GM19025 (cell line): ENCODE measurements around the gene EFNA3.
A peak's percentile ranks its signal among the peaks of the same experiment; 100 is the strongest.

Source experiments
- ATAC-seq: cut with Tn5 transposase; IDR thresholded peaks from one replicate; pipeline ENCODE4 v1.9.1; 2021; ENCODE audit warnings: mild to moderate bottlenecking, low read depth, moderate library complexity; ENCODE audit not compliant: unreplicated experiment

The EFNA3 gene

GRCh38 chr1:155048449-155049334 is 29.9 kb upstream of the EFNA3 start:
- ATAC-seq, result no peak

DNA sequence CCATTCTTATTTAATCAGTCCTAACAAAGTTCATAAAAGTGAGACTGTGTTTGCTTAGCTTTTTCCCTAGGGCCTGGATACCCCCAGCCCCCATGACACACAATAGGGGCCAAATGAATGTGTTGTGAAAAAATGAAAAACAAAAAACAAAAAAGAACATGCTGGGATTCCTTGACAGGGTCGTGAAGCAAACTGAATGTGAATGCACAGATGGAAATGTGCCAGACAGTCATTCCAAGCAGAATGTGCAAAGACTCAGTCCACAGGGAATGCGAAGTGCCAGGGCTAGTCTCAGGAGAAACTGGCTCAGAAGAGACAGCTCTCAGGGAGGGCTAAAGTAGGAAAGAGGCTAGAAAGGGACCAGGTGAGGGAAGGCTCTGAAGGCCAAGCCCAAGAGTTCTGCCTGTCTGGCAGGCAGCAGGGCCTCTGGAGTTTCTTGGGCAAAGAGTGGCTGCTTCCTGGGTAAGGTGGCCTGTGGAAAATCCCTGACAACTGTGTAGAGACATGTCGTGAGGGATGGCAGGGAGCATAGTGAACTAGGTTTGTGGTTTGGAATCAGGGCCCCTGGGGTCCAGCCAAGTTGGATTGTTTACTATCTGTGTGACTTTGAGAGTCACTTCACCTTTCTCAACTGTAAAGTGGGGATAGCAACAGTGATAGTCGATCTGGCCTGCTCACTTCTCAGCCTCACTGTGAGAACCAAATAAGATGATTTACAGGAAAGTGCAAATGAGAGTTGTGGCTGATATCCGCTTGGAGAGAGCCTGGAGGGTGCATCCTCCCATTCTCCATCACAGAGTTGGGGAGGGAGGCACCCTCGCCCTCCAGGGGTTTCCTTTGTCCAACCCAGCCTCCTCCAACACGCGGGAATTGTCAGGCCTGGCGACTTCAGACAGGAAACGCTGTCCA is 28.7 kb upstream of the EFNA3 start:
- no peak for ATAC-seq

GRCh38 chr1:155050560-155051341 is 27.9 kb upstream of the EFNA3 start, which contains the start of gene ADAM15:
ADAM15 (plus strand) TSS chr1:155051316; CDS start chr1:155051387, 71 bp downstream.
- ATAC-seq, result peak; percentile 67

GRCh38 chr1:155051342-155051776 is 27.3 kb upstream of the EFNA3 start:
- no peak for ATAC-seq

GRCh38 chr1:155051777-155052398 is 26.7 kb upstream of the EFNA3 start:
- no peak for ATAC-seq

DNA sequence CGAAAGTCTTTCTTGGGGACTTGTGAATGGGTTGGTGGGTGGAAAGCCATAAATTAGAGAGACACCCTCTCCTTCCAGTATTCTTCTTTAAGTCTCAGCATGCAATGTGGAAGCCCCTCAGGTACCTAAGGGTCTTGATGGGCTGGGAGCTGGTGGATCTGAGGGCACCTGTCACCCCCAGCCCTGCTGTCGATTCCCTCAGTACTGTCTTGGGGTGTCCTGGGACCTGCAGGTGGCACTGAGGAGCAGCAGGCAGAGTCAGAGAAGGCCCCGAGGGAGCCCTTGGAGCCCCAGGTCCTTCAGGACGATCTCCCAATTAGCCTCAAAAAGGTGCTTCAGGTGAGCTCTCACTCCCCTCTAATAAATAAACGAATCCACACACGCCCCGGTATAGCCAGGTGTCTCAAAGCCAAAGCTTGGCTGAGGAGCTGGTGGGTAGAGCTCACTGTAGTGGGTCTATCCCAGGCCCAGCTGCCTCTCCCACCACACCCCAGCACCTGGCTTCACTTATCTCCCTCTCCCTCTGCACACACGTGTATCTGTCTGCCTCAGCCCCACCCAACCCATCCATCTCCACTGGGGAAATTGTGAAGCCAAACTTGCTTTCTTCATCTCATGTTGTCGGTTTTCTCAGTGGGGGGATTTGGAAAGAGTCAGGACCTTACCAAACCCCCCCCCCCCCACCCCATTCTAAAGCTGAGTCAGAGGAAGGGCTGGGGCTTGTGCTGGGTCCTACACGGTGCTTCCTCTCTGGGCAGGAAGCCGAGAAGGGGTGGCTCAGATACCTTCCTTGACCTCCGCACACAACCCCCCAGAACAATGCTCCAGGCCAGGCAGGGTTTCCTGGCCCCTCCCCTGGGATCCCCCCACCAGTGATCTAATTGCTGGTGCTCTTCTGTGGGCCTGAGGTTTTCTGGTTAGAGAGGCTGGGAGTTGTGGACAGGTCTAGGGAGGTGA is 25.9 kb upstream of the EFNA3 start:
- ATAC-seq, result no peak

DNA sequence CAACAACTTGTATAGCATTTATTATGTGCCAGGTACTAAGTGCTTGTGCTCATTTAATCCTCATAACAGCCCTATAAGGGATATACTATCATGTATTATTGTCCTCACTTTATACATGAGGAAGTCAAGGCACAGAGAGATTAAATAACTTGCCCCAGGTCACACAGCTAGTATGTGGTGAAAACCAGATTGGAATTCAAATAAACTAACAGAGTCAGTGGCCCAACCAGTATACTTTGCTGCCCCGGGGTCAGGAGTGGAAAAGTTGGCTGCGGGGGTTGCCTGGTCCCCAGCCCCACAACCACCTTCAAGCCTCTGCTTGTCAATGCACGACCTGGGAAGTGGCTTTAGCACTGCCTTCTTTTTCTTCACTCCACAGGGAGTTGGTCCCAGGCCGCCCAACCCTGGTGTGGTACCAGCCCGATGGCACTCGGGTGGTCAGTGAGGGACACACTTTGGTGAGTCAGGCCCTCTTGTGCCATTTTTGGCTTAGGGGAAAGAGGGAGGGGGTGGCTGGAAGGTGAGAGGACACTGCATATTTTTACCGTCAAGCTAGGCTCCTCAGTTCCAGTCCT is 25.0 kb upstream of the EFNA3 start:
- no peak for ATAC-seq

DNA sequence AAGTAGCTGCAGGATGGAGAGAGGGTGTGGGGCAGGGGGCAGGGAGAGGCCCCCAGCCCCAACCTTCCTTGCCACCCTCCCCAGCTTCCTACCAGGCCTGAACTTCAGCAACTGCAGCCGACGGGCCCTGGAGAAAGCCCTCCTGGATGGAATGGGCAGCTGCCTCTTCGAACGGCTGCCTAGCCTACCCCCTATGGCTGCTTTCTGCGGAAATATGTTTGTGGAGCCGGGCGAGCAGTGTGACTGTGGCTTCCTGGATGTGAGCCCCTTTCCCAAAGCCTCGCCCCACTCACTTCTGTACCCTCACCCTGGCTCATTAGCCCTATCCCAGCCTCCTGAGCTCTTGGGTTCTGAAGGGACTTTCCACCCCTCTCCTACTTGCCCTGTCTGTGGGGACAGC is 21.5 kb upstream of the EFNA3 start:
- ATAC-seq, result no peak

- no peak for ATAC-seq
Measured at GRCh38 chr1:155057788-155058211, 20.8 kb upstream of the EFNA3 start.

- ATAC-seq, result no peak
Measured at GRCh38 chr1:155060736-155061135, 17.9 kb upstream of the EFNA3 start.

- ATAC-seq, result no peak
Measured at GRCh38 chr1:155061381-155062150, 17.1 kb upstream of the EFNA3 start.

GRCh38 chr1:155062151-155062686 is 16.4 kb upstream of the EFNA3 start:
- no peak for ATAC-seq

GRCh38 chr1:155062702-155063411 is 15.8 kb upstream of the EFNA3 start:
- peak; percentile 5 for ATAC-seq

- peak; percentile 68 for ATAC-seq
Measured at GRCh38 chr1:155063550-155064110, 15.0 kb upstream of the EFNA3 start, which contains the start of gene EFNA4. EFNA4 (plus strand) TSS chr1:155063740; CDS start chr1:155063824, 84 bp downstream.

DNA sequence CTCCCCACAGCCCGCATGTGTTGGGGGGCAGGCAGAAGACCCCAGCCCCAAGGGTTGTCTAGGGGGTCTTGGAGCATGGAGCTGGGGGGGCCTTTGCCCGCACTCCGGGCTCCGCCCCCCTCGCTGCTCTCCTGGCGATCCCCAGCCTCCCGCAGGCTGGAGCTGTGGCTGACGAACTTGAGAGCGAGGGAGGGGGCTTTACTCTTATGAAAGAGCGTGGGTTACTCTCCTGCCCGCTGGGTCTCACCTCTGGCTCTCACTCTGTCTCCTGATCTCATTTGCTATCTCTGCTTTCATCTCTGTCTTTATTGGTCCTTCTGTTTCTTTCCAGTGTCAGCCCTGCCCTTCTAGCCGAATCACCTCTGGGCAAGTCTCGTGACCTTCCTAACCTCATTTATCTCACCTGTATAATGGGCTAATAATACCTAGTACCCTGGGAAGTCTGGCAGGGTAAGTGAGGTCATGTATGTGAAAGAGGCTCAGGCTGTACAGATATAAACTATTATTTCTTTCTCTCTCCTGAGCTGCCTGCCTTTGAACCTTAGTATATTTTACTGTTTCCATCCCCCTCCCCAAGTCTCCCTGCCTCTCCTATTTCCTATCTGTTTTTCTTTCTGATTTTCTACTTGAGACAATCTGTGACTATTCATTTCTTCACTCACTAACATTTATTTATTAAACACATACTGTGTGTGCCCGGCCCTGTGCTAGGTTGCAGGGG is 14.4 kb upstream of the EFNA3 start:
- no peak for ATAC-seq
